AG09319 (cell line): ENCODE results near the gene BEND2.

ENCODE experiments used
- DNase-seq: peaks from one replicate; pipeline ENCODE4 v3.0.0-alpha.2; 2010; ENCODE audit warnings: low read depth; ENCODE audit errors: extremely low read depth
- TF ChIP-seq, protein P1 (sequence below): IDR thresholded peaks from 2 replicates; pipeline ENCODE4 v1.5.1; 2011; ENCODE audit warnings: low read depth, mild to moderate bottlenecking, inconsistent platforms, low read length, moderate library complexity

Gene BEND2

DNA sequence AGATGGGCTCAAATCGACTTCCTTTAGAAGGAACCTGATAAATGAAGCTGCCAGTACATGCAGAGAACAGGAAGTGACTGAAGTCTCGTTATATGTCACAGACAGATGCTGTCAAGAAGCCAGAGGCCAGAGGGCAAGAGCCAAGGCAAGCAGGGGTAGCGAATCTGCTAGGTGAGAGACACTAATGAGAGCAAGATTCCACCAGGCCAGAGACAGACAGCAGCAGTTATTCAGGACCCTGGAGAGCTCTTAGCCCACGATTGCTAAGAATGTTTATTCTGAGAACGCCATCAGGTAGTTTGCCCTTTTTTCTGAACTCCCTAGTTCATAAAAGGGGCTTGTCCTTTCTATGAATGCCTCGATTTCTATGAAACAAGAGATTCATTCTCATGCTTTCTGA lies 73.7 kb downstream of the BEND2 start:
- no peak for DNase-seq
- TF ChIP-seq, protein P1, sequence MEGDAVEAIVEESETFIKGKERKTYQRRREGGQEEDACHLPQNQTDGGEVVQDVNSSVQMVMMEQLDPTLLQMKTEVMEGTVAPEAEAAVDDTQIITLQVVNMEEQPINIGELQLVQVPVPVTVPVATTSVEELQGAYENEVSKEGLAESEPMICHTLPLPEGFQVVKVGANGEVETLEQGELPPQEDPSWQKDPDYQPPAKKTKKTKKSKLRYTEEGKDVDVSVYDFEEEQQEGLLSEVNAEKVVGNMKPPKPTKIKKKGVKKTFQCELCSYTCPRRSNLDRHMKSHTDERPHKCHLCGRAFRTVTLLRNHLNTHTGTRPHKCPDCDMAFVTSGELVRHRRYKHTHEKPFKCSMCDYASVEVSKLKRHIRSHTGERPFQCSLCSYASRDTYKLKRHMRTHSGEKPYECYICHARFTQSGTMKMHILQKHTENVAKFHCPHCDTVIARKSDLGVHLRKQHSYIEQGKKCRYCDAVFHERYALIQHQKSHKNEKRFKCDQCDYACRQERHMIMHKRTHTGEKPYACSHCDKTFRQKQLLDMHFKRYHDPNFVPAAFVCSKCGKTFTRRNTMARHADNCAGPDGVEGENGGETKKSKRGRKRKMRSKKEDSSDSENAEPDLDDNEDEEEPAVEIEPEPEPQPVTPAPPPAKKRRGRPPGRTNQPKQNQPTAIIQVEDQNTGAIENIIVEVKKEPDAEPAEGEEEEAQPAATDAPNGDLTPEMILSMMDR: no peak

DNA sequence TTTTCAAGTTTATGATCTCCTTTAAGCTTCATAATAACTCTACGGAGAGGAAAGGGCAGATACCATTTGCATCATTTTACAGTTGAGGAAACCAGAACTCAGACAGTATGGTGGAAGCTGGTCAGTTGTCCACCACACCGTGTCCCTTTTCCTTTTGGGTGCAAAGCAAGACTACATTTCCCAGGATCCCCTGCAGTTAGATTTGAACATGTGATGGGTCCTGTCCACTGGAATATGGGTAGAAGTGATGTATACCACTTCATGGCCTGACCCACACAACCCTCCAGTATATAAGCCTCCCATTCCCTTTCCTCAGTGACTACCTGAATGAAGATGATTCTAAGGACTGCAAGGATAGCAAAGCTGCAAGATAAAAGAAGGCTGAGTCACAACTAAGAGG lies 74.7 kb downstream of the BEND2 start:
- TF ChIP-seq, protein P1: no peak
- DNase-seq: no peak

DNA sequence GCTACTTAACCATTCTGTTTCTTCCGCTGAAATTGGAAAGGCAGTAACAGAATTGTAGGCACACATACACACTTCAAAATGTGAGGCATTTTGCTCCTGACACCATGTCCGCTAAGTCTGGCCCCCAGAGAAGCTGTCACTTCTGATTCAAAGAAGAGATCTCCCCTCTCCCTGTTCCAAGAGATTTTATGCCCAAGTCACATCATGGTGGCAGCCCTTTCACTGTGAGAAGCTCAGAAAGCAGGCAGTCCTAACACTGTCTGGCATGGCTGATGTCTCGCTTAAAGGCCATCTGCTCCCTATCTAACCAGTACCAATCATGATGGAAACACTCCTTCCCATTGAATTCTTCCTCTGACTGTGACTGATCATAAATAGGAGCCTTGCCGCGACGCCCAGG lies 83.9 kb downstream of the BEND2 start:
- DNase-seq: no peak
- TF ChIP-seq, protein P1: no peak

DNA sequence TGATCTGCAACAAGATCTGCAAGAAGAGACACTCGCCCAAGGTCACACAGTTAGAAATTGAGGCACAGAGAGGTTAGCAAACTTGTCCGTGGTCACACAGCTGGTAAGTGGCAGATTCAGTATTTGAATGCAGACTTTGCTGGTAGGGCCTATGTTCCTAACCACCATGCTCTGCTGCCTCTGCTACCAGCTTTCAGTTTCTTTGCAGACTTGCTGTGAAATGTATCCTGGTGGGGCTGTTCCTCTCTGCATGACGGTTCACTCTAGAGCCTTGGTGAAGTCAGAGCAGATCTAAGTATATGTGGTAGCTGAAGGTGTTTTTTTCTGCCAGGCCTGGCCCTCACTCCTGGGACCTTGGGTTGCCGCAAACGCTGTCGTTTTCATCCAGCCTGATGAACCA lies 87.1 kb downstream of the BEND2 start:
- TF ChIP-seq, protein P1: no peak
- no peak for DNase-seq

DNA sequence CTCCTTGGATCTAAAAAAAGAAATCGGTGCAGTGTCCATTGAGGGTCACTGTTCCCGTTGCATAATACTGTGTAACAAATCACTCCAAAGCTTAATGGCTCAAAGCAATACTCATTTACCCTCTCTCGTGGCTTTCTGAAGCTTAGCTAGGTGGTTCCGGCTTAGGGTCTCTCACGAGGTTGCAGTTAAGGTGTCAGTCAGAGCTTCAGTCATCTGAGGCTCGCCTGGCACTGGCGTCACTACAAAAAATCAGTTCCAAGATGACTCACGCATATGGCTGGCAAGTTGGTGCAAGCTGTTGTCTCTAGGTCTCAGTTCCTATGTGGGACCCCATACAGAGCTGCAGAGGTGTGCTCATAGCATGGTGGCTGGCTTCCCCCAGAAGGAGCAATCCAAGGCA lies 91.0 kb downstream of the BEND2 start:
- no peak for DNase-seq
- TF ChIP-seq, protein P1: no peak

- TF ChIP-seq, protein P1: no peak
- DNase-seq: no peak
Measured at GRCh38 chrX:18126971-18127370, 93.7 kb downstream of the BEND2 start.

GRCh38 chrX:18119856-18120255 lies 100.8 kb downstream of the BEND2 start:
- TF ChIP-seq, protein P1: no peak

More at GRCh38 chrX:18119856-18120255, 100.8 kb downstream of the BEND2 start:
- DNase-seq: no peak
